IPS DF 4.7 (cell line): Measurements from ENCODE around the gene HNF4A.

Experiments used
- DNase-seq: peaks from one replicate; pipeline ENCODE4 v3.0.0-alpha.2; 2013; ENCODE audit warnings: low spot score; ENCODE audit errors: extremely low read depth

Gene HNF4A

DNA sequence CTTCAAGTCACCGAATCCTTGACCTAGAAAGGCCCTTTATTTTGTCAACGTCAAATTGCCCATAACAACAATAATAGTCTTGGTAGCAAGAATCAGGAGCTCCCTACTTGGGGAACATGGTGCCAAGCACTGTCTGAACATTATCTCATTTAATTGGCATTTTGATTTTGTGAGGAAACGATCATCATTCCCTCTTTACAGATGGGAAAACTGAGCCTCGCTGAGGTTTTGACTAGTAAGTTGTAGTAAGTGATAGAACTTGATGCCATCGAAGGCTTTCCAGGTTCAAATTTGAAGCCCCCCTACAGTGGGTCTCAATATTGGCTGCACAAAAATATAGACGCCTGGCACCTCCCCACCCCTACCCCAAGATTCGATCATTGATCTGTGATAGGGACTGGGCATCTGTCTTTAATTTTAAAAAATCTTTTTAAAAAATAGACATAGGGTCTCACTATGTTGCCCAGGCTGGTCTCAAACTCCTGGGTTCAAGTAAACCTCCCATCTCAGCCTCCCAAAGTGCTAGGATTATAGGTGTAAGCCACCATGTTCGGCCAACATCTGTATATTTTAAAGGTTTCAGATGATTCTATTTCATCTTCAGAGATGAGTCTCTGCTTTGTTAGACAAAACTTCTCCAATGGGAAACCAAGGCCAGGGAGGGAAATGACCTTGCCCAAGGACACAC lies 36.7 kb downstream of the HNF4A start:
- no peak for DNase-seq

DNA sequence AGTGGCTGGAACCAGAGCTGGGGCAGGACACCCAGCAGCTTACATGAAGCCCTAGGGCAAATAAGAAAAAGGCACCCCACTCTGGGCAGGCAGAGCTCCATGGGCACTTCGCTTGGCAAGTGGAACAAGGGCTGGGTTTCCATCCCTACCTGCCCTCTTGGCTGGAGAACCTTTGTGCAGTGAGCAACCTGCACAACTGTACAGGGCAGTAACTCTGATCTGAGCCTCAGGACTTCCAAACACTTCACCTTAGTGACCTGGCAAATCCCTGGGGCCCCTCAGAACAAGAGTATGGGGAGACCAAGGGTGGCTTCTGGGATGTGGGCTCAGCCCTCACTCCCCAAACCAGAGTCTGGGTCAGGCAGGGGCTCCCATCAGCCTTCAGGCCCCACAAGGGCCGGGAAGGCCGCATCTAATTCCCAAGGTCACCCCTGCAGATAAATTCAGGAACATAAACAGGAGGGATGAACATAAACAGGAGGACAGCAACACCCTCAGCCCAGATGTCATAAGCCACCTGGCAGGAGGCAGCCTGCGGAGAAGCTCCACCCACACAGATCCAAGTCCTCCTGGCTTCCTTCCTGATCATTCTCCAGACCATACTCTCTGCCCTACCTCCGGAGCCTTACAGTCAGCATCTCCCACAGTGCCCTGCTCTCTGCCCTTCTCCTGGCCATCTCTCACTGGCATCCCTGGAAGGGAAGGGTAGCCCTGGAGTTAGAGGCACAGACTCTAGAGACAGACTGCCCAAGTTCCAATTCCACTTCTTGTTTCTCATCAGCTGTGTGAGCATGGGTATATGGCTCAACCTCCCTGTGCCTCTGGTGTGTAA lies 37.5 kb downstream of the HNF4A start:
- no peak for DNase-seq

DNA sequence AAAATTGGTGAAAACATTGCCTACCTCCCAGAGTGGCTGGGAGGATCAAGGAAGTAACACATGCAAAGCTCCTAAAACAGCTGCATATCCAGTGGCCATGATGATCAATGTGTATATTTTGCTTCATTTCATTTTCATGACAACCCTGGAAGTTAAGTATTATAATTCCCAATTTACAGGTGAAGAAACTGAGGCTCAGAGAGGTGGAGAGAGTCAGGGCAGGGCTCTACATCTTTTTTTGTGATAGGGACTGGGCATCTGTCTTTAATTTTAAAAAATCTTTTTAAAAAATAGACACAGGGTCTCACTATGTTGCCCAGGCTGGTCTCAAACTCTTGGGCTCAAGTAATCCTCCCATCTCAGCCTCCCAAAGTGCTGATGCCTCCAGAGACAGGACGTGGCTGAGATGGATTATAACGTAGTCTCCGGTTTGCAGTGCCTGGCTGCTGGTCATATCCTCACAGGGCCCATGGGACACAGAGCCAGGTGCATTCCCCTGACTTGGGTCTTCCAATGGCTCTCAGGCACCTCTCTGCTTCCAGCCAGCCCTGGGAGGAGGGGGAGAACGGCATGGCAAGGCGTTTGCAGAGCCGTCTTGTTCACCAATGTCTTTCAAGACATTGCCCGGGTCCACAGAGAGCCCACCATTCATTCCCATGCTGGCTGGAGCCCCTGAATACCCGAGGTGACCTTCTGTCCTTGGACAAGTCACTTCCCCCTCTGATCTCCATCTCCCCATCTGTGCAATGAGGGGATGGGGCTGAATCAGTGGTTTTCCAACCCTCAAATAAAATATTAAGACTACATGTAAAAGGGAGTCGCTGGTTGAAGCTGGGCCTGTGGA lies 38.3 kb downstream of the HNF4A start:
- DNase-seq = no peak

DNA sequence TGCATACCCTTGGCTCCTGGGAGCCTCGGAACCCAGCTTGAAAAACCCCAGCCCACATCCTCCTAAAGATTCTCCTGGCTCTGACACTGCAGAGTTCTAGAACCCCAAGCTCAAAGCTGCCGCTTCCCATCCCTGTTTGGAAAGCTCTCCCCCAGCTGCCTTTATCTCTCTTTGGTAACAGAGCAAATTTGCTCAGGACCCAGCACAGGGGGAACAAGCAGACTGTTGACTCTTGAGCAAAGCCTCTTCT lies 38.9 kb downstream of the HNF4A start:
- DNase-seq = no peak

DNA sequence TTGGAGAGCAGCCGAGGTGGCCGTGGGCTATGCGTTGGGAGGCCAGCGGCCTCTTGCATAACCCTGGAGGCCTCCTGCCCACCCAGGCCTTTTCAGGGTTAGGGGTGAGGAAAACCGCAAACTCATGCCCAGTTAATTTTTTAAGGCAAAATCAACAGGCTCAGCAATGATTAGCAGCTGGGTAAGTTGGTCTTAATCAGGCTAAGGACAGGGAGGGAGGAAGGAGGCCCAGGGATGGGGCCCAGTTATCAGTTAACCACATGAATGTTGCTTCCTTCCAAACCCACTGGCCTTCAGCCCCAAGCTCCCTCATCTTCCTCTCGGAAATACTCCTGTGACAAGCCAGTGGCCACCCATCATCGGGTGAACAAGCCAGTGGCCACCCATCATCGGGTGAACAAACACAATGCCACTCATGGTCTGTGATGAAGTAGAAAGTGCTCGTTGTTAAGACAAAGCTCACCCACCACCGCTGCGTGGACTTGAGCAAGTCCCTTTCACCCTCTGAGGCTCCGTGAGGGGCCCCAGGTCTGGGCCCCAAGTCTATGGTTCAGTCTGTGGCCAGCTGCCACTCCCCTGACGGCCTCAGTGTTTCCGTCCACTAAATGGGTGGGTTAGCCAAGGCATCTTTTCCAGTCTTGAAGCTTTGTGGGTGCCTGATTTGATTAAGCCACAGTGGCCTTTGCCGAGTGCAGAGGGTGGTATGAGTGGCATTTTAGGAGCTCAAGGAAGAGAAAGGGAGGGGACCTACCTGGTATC lies 39.4 kb downstream of the HNF4A start:
- DNase-seq = no peak

DNA sequence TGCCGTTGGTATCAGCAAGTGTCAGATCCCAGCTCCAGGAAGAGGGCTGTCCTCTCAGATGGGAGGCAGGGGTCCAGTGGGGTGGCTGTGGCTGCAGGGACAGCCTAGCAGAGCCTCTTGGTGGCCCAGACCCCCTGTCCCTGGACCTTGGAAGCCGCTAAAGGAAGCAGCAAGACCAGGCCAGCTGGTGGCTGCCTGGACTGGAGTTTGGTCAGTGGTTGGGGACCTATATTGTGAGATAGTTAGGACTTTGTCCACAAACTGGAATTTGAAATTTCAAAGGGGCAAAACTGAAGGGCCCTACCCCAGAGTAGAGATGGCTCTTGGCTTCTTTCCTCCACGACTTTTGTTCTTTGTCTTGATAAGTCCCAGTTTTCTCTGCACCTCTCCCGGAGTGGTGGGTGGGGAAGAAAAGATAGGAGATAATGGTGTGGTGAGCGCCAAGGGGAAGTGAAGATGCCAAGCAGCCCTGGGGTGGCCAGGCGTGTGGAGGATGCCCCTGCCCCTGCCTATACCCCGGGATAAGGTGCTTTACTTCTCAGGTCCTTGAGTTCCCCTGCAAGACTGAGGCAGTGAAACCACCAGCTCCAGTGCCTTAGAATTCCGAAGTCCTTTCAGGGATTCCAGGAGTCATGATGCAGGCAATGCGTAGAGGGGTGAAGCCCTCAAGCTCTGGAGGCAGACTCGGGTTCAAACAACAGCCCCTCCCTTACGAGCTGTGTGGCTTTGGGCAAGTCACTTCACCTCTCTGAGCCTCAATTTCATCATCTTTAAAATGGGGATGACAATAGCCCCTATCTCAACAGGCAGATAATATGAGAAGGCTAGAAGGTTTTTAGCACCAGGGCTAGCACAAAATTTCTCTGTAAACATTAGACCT lies 40.2 kb downstream of the HNF4A start:
- no peak for DNase-seq

DNA sequence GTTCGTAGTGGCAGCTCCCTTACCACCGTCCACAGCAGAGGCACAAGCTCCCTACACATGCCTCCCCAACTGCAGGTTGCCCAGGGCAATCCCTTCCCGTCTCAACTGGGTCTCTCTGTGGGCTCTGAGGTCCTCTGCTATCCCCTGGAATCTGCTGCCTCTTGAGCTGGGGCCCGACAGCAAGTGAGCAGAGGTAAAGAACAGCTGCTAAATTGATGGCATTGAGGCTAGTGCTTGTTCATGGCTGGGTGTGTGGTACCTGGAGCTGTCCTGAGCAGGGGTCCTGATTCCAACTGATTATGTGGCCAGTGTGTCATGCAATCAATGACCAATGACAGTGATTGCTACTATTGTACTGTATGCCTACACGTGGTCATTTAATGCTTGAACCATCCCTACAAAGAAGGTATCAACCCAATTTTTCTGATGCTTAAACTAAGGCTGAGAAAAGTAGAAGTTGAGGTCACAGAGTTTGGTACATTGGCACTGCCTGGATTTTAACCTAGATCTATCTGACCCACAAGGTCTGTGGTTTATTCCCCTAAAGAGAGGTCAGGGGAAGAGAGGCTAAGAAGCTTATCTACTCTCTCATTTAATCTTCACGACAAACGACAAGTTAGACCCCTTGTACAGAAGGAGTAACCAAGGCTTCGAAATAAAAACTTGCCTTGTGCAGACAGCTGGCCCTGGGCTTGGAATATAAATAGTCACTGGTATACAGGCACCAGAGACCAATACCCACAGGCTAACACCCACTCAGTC lies 41.1 kb downstream of the HNF4A start:
- no peak for DNase-seq

DNA sequence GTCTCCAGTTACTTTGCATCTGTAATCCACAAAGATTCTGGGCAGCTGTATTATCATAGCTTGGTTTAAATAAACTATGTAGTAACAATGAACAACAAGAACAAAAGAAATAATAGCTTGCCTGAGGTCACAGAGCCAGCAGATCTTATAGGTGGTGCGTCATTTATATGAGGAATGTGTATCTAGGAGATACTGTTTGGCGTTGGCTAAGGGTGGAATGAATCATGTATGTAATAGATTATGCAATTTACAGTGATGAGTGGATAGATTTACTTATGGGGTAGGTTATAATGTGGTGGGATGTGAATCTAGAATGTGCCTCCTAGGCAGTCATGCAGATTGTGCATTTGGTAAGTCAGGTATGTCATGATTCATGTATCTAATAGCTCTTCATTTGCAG lies 42.8 kb downstream of the HNF4A start:
- no peak for DNase-seq

- DNase-seq = no peak
These were observed 43.9 kb downstream of the HNF4A start for GRCh38 chr20:44399446-44399845.

GRCh38 chr20:44400671-44400969 lies 45.1 kb downstream of the HNF4A start:
- no peak for DNase-seq

- no peak for DNase-seq
These were observed 45.7 kb downstream of the HNF4A start for GRCh38 chr20:44400970-44401769.

DNA sequence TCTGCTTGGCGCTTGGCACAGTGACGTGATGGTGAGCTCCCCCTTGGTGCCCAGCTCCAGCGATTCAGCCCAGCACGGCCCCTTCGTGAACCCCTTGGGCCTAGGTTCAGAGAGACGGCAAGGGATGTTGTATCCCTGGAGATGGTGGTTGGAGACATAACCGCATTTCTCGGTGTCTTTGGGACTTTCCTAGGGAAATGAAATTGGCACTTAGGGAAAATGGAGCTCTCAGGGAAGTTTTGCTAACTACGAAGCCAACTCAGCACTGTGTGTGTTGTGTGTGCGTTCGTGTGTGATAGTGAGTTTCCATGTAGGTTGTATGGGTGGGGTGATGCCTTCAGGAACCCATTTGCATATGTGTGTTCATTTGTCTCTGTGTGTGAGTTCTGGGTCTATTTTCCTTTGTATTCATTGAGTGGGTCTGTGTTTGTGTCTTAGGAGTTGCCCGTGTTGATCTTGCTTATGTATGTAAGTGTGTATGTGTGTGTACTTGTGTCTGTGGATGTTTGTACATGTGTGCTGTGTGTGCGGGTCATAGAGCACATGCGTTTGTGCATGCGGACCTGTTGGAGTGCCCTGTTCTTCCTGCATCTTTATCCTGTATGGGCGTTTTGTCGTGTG lies 46.4 kb downstream of the HNF4A start:
- DNase-seq = no peak

- no peak for DNase-seq
These were observed 47.1 kb downstream of the HNF4A start for GRCh38 chr20:44402391-44403193.

- no peak for DNase-seq
These were observed 48.0 kb downstream of the HNF4A start for GRCh38 chr20:44403194-44404112.

DNA sequence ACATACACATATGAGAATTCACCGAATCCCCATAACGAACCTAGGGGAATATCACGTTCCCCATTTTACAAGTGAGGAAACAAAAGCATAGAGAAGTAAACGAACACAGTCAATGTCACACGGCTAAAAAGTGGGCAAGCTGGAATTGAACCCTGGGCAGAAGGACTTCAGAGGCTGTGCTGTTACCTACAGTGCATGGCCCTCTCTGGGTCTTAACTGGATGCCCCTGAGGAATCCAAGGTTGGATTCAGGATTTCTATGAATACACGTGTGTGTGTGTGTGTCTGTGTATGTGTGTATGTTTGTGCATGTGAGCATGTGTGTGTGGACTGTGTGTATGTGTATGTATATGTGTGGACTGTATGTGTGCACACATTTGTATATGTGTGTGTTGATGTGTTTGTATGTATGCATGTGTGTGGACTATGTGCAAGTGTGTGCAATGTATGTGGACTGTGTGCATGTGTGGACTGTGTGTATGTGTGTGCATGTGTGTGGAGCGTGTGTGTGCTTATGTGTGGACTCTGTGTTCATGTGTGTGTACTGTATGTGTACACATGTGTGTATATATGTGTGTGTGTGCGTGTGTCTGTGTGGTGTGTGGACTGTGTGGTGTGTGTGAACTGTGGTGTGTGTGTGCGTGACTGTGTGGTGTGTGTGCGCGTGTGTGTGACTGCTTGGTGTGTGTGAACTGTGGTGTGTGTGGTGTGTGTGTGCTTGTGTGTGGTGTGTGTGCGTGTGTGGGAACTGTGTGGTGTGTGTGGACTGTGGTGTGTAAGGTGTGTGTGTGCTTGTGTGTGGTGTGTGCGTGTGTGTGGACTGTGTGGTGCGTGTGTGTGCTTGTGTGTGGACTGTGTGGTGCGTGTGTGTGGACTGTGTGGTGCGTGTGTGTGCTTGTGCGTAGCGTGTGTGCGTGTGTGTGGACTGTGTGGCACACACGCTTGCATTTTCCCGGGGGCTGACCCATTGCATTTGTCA lies 49.0 kb downstream of the HNF4A start:
- DNase-seq = no peak

- DNase-seq = no peak
These were observed 49.8 kb downstream of the HNF4A start for GRCh38 chr20:44405257-44405656.
